ENCODE data around the gene MALRD1.

The MALRD1 gene

GRCh38 chr10:19616966-19617365, 568.4 kb downstream of the MALRD1 start:
- no peak overlapping the region for H3K4me3 ChIP-seq (ENCODE audit: low read length)
- no peaks in the 10 kb centered on the region for H3K9me3 ChIP-seq (ENCODE audit: insufficient read depth, low read depth, low read length)
- H3K27ac ChIP-seq (ENCODE audit: low read depth, low read length) = no peak overlapping the region
- H3K9ac ChIP-seq (ENCODE audit: low read depth, low read length) = no peak overlapping the region
- H3K36me3 ChIP-seq (ENCODE audit: insufficient read depth, low read length) = no peaks in the 10 kb centered on the region
- H3K27me3 ChIP-seq (ENCODE audit: insufficient read depth, low read length) = no peaks in the 10 kb centered on the region
- H3K4me1 ChIP-seq (ENCODE audit: insufficient read depth, low read length) = no peaks in the 10 kb centered on the region
- WGBS = 100% methylated on average over 2 of the region's 2 CpGs

GRCh38 chr10:19620811-19621210, 572.2 kb downstream of the MALRD1 start:
- no peaks in the 10 kb centered on the region for H3K4me1 ChIP-seq (ENCODE audit: insufficient read depth, low read length)
- H3K9me3 ChIP-seq (ENCODE audit: insufficient read depth, low read depth, low read length) = no peaks in the 10 kb centered on the region
- no peak overlapping the region for H3K27ac ChIP-seq (ENCODE audit: low read depth, low read length)
- H3K4me3 ChIP-seq (ENCODE audit: low read length) = no peak overlapping the region
- H3K9ac ChIP-seq (ENCODE audit: low read depth, low read length) = no peak overlapping the region
- H3K27me3 ChIP-seq (ENCODE audit: insufficient read depth, low read length) = no peaks in the 10 kb centered on the region
- no peaks in the 10 kb centered on the region for H3K36me3 ChIP-seq (ENCODE audit: insufficient read depth, low read length)

GRCh38 chr10:19623321-19623720, 574.7 kb downstream of the MALRD1 start:
- no peaks in the 10 kb centered on the region; the same call in 1 of the 2 replicates for H3K4me1 ChIP-seq (ENCODE audit: insufficient read depth, low read length)
- no peak overlapping the region for H3K27ac ChIP-seq (ENCODE audit: low read depth, low read length)
- no peak overlapping the region for H3K4me3 ChIP-seq (ENCODE audit: low read length)
- no peaks in the 10 kb centered on the region for H3K9me3 ChIP-seq (ENCODE audit: insufficient read depth, low read depth, low read length)
- no peaks in the 10 kb centered on the region for H3K27me3 ChIP-seq (ENCODE audit: insufficient read depth, low read length)
- H3K36me3 ChIP-seq (ENCODE audit: insufficient read depth, low read length) = no peaks in the 10 kb centered on the region
- no peak overlapping the region for H3K9ac ChIP-seq (ENCODE audit: low read depth, low read length)

GRCh38 chr10:19626156-19626555, 577.6 kb downstream of the MALRD1 start:
- Histone ChIP-seq H3K36me3 (ENCODE audit: insufficient read depth, low read length) (no peaks in the 10 kb centered on the region), H3K4me3 (ENCODE audit: low read length) (no peak overlapping the region), H3K9me3 (ENCODE audit: insufficient read depth, low read depth, low read length) (no peaks in the 10 kb centered on the region), H3K4me1 (ENCODE audit: insufficient read depth, low read length) (peaks cover 13% of the 10 kb centered on the region; the same call in 1 of the 2 replicates), H3K9ac (ENCODE audit: low read depth, low read length) (no peak overlapping the region), H3K27ac (ENCODE audit: low read depth, low read length) (no peak overlapping the region), H3K27me3 (ENCODE audit: insufficient read depth, low read length) (no peaks in the 10 kb centered on the region)
- WGBS = no CpG with 5 or more reads among the region's 3 CpGs

- peak overlapping the region; percentile 42 for H3K27ac ChIP-seq (ENCODE audit: low read depth, low read length)
- no peaks in the 10 kb centered on the region for H3K27me3 ChIP-seq (ENCODE audit: insufficient read depth, low read length)
- WGBS = 58% methylated on average over 7 of the region's 7 CpGs
- no peaks in the 10 kb centered on the region for H3K9me3 ChIP-seq (ENCODE audit: insufficient read depth, low read depth, low read length)
- H3K9ac ChIP-seq (ENCODE audit: low read depth, low read length) = no peak overlapping the region; the same call in 1 of the 2 replicates
- H3K4me3 ChIP-seq (ENCODE audit: low read length) = no peak overlapping the region
- H3K4me1 ChIP-seq (ENCODE audit: insufficient read depth, low read length) = peaks cover 13% of the 10 kb centered on the region; the same call in 1 of the 2 replicates
- no peaks in the 10 kb centered on the region for H3K36me3 ChIP-seq (ENCODE audit: insufficient read depth, low read length)
Measured at GRCh38 chr10:19628767-19629560, 580.4 kb downstream of the MALRD1 start.

GRCh38 chr10:19629567-19629966, 581.0 kb downstream of the MALRD1 start:
- Histone ChIP-seq H3K9me3 (ENCODE audit: insufficient read depth, low read depth, low read length) (no peaks in the 10 kb centered on the region), H3K9ac (ENCODE audit: low read depth, low read length) (no peak overlapping the region; the same call in 1 of the 2 replicates)

GRCh38 chr10:19634163-19634562, 585.6 kb downstream of the MALRD1 start:
- WGBS = over 99% methylated on average over 5 of the region's 5 CpGs
- H3K27ac ChIP-seq (ENCODE audit: low read depth, low read length) = no peak overlapping the region
- H3K9ac ChIP-seq (ENCODE audit: low read depth, low read length) = no peak overlapping the region
- peaks cover 9% of the 10 kb centered on the region; the same call in 1 of the 2 replicates for H3K4me1 ChIP-seq (ENCODE audit: insufficient read depth, low read length)
- H3K9me3 ChIP-seq (ENCODE audit: insufficient read depth, low read depth, low read length) = no peaks in the 10 kb centered on the region
- no peak overlapping the region for H3K4me3 ChIP-seq (ENCODE audit: low read length)
- H3K27me3 ChIP-seq (ENCODE audit: insufficient read depth, low read length) = no peaks in the 10 kb centered on the region
- no peaks in the 10 kb centered on the region for H3K36me3 ChIP-seq (ENCODE audit: insufficient read depth, low read length)

More at GRCh38 chr10:19629567-19629966, 581.0 kb downstream of the MALRD1 start:
- H3K4me1 ChIP-seq (ENCODE audit: insufficient read depth, low read length) = peaks cover 13% of the 10 kb centered on the region; the same call in 1 of the 2 replicates
- H3K27ac ChIP-seq (ENCODE audit: low read depth, low read length) = peak overlapping the region; percentile 42; the same call in 1 of the 2 replicates
- no peaks in the 10 kb centered on the region for H3K27me3 ChIP-seq (ENCODE audit: insufficient read depth, low read length)
- H3K4me3 ChIP-seq (ENCODE audit: low read length) = no peak overlapping the region
- 81% methylated on average over 6 of the region's 6 CpGs for WGBS
- H3K36me3 ChIP-seq (ENCODE audit: insufficient read depth, low read length) = no peaks in the 10 kb centered on the region

GRCh38 chr10:19638182-19638895, 589.7 kb downstream of the MALRD1 start:
- no peaks in the 10 kb centered on the region for H3K9me3 ChIP-seq (ENCODE audit: insufficient read depth, low read depth, low read length)
- no peak overlapping the region for H3K9ac ChIP-seq (ENCODE audit: low read depth, low read length)
- no peak overlapping the region for H3K27ac ChIP-seq (ENCODE audit: low read depth, low read length)
- H3K36me3 ChIP-seq (ENCODE audit: insufficient read depth, low read length) = no peaks in the 10 kb centered on the region
- no peak overlapping the region for H3K4me3 ChIP-seq (ENCODE audit: low read length)
- no peaks in the 10 kb centered on the region for H3K27me3 ChIP-seq (ENCODE audit: insufficient read depth, low read length)
- no peaks in the 10 kb centered on the region for H3K4me1 ChIP-seq (ENCODE audit: insufficient read depth, low read length)
- WGBS = 100% methylated on average over 1 of the region's 1 CpG

DNA sequence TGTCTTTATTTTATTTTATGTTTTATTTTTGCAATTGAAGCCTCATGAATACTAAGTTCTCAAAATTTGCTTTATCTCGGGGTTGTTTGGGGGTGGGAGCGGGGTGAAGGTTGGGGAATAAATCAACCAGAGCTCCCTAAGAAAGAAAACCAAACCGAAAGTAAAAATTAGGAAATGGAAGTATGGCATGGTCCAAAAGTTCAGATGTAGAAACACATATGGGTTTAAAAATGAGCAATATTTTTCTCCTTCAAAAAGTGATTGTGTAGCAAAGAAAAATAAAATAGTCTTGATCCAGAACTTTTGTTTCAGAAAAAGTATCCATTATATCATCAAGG, 590.3 kb downstream of the MALRD1 start:
- H3K9me3 ChIP-seq (ENCODE audit: insufficient read depth, low read depth, low read length) = no peaks in the 10 kb centered on the region
- H3K4me1 ChIP-seq (ENCODE audit: insufficient read depth, low read length) = no peaks in the 10 kb centered on the region
- WGBS = 93% methylated on average over 3 of the region's 3 CpGs
- no peak overlapping the region for H3K9ac ChIP-seq (ENCODE audit: low read depth, low read length)
- H3K4me3 ChIP-seq (ENCODE audit: low read length) = no peak overlapping the region
- H3K27ac ChIP-seq (ENCODE audit: low read depth, low read length) = no peak overlapping the region
- no peaks in the 10 kb centered on the region for H3K36me3 ChIP-seq (ENCODE audit: insufficient read depth, low read length)
- no peaks in the 10 kb centered on the region for H3K27me3 ChIP-seq (ENCODE audit: insufficient read depth, low read length)

DNA sequence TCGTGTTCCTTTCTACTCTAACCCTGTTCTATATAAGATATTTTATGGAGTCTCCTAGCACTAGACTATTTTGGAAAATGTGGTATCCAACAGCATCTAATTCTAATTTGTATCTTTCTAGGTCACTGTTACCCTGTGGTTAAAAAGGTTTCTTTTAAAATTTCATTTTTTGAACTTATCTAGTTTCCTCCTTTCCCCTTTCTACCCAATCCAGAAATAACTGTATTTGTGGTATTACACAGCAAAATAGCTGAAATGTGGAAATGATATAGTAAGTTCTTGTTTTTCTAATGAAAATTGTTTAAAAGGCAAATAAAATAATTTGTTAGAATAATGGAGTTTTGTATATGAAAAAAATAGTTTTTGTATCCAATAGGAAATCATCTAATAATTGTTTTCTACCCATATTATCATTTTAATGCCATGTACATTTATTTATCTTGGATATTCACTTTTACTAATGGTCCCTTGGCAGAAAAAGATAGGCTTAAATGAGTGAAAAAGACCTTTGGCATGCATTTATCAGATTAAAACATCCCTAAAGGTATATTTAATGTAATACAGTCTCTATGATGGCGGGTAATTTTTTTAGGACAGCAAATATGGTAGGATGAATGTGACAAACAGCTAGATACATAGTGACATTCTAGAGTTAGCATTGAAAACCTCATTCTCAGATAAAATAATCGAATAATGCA, 592.1 kb downstream of the MALRD1 start:
- Histone ChIP-seq H3K27me3 (ENCODE audit: insufficient read depth, low read length) (no peaks in the 10 kb centered on the region), H3K36me3 (ENCODE audit: insufficient read depth, low read length) (no peaks in the 10 kb centered on the region), H3K4me3 (ENCODE audit: low read length) (no peak overlapping the region), H3K9ac (ENCODE audit: low read depth, low read length) (no peak overlapping the region), H3K9me3 (ENCODE audit: insufficient read depth, low read depth, low read length) (no peaks in the 10 kb centered on the region), H3K4me1 (ENCODE audit: insufficient read depth, low read length) (no peaks in the 10 kb centered on the region), H3K27ac (ENCODE audit: low read depth, low read length) (no peak overlapping the region)
- WGBS = 100% methylated on average over 1 of the region's 3 CpGs

GRCh38 chr10:19651549-19651948, 602.9 kb downstream of the MALRD1 start:
- Histone ChIP-seq H3K27me3 (ENCODE audit: insufficient read depth, low read length) (no peaks in the 10 kb centered on the region), H3K9me3 (ENCODE audit: insufficient read depth, low read depth, low read length) (no peaks in the 10 kb centered on the region), H3K27ac (ENCODE audit: low read depth, low read length) (no peak overlapping the region), H3K36me3 (ENCODE audit: insufficient read depth, low read length) (no peaks in the 10 kb centered on the region), H3K9ac (ENCODE audit: low read depth, low read length) (no peak overlapping the region), H3K4me3 (ENCODE audit: low read length) (no peak overlapping the region), H3K4me1 (ENCODE audit: insufficient read depth, low read length) (no peaks in the 10 kb centered on the region)
- 89% methylated on average over 1 of the region's 1 CpG for WGBS
